Astrocyte (in vitro differentiated cells and primary cell): Measurements from ENCODE around the gene ACADSB. TPM values are rescaled to one million over a fixed set of nuclear protein-coding genes. Genes with fewer than 3 reads are reported as not detected.

Source experiments
- DNase-seq: peaks from one replicate; pipeline ENCODE4 v3.0.0-alpha.2; 2010; ENCODE audit warnings: low read depth
- FAIRE-seq: peaks from 2 replicates; lab custom pipeline; 2011; peaks lifted over from hg19 to GRCh38; lab: Jason Lieb, UNC
- H2AFZ ChIP-seq: 2 replicates; pipeline ENCODE4 v1.6.0; 2012; ENCODE audit warnings: low read depth, low read length, inconsistent platforms
- H3K27ac ChIP-seq: 2 replicates; pipeline ENCODE4 v1.5.1; 2011; ENCODE audit warnings: low read depth, low read length, inconsistent platforms
- H3K27me3 ChIP-seq: 2 replicates; pipeline ENCODE4 v1.6.0; 2011; ENCODE audit warnings: low read length, inconsistent platforms; ENCODE audit not compliant: insufficient read depth
- H3K36me3 ChIP-seq: 2 replicates; pipeline ENCODE4 v1.5.1; 2011; ENCODE audit warnings: low read length, inconsistent platforms; ENCODE audit not compliant: insufficient read depth
- H3K4me1 ChIP-seq: 2 replicates; pipeline ENCODE4 v1.5.1; 2011; ENCODE audit warnings: low read length, inconsistent platforms; ENCODE audit not compliant: insufficient read depth
- H3K4me2 ChIP-seq: 2 replicates; pipeline ENCODE4 v1.6.0; 2012; ENCODE audit warnings: low read length, inconsistent platforms
- H3K4me3 ChIP-seq: 2 replicates; pipeline ENCODE4 v1.5.1; 2011; ENCODE audit warnings: low read depth, mild to moderate bottlenecking, low read length, inconsistent platforms; ENCODE audit not compliant: insufficient read depth
- H3K79me2 ChIP-seq: 2 replicates; pipeline ENCODE4 v1.6.0; 2012; ENCODE audit warnings: mild to moderate bottlenecking, low read length, inconsistent platforms; ENCODE audit not compliant: insufficient read depth
- H3K9ac ChIP-seq: 2 replicates; pipeline ENCODE4 v1.6.0; 2012; ENCODE audit warnings: mild to moderate bottlenecking, low read length, inconsistent platforms
- H3K9me3 ChIP-seq: 2 replicates; pipeline ENCODE4 v1.5.1; 2012; ENCODE audit warnings: low read depth, mild to moderate bottlenecking, low read length, inconsistent platforms; ENCODE audit not compliant: insufficient read depth
- H4K20me1 ChIP-seq: 2 replicates; pipeline ENCODE4 v1.6.0; 2012; ENCODE audit warnings: low read length, inconsistent platforms; ENCODE audit not compliant: insufficient read depth
- H3K27ac Mint-ChIP-seq: one replicate; pipeline ENCODE4 v1.8.0; 2021; ENCODE audit warnings: mild to moderate bottlenecking, mixed read lengths; ENCODE audit not compliant: unreplicated experiment
- H3K27me3 Mint-ChIP-seq: one replicate; pipeline ENCODE4 v1.8.0; 2021; ENCODE audit warnings: low read depth, mixed read lengths; ENCODE audit not compliant: unreplicated experiment
- H3K36me3 Mint-ChIP-seq: one replicate; pipeline ENCODE4 v1.8.0; 2021; ENCODE audit warnings: low read depth, mixed read lengths; ENCODE audit not compliant: unreplicated experiment
- H3K4me1 Mint-ChIP-seq: one replicate; pipeline ENCODE4 v1.8.0; 2021; ENCODE audit warnings: low read depth, mixed read lengths; ENCODE audit not compliant: unreplicated experiment
- H3K4me3 Mint-ChIP-seq: one replicate; pipeline ENCODE4 v1.8.0; 2021; ENCODE audit warnings: mild to moderate bottlenecking, moderate library complexity, mixed read lengths; ENCODE audit not compliant: unreplicated experiment
- H3K9me3 Mint-ChIP-seq: one replicate; pipeline ENCODE4 v1.8.0; 2021; ENCODE audit warnings: mild to moderate bottlenecking, mixed read lengths; ENCODE audit not compliant: unreplicated experiment
- CTCF ChIP-seq: IDR thresholded peaks from 2 replicates; pipeline ENCODE4 v1.5.1; 2011; ENCODE audit warnings: low read depth, mild to moderate bottlenecking, inconsistent platforms, low read length, moderate library complexity; ENCODE audit not compliant: insufficient read depth
- EZH2 ChIP-seq: IDR thresholded peaks from 2 replicates; pipeline ENCODE4 v1.6.1; 2012; ENCODE audit warnings: mild to moderate bottlenecking, low read length, inconsistent platforms; ENCODE audit not compliant: insufficient read depth
- total RNA-seq: library from RNA; stranded (reverse); gene quantifications from 2 replicates; pipeline ENCODE4 v1.2.1, GENCODE V29; 2021

ACADSB gene
- total RNA-seq, 1 donor from 2014 or later = 10.0 TPM

DNA sequence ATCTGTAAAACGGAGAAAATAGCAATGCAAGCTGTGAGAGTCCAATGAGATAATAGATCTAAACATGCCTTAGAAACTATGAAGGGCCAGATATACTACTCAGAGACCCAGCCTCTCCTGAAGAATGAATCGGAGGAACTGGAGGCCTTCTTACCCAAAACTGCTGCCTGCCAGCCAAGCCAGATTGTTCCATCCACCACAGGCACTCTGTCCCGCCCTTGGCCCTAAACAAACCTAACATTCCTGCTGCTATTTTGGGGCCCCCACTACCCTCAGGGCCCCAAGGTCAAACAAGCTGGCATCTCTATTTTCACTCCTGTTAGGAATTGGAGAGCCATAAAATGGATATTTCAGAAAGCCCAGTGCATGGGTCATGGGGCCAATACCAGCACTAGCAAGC, 79.0 kb downstream of the ACADSB start:
- Mint-ChIP-seq H3K9me3 (no peaks in the 10 kb centered on the region), H3K4me3 (no peak overlapping the region), H3K4me1 (no peaks in the 10 kb centered on the region), H3K27me3 (peaks cover 34% of the 10 kb centered on the region), H3K36me3 (no peaks in the 10 kb centered on the region), H3K27ac (no peak overlapping the region)
- H3K4me2 ChIP-seq = no peak overlapping the region
- no peaks in the 10 kb centered on the region for H3K79me2 ChIP-seq
- DNase-seq = no peak
- no peaks in the 10 kb centered on the region for H3K4me1 ChIP-seq
- no peaks in the 10 kb centered on the region for H3K27me3 ChIP-seq
- no peak overlapping the region for H3K4me3 ChIP-seq
- FAIRE-seq = no peak
- no peaks in the 10 kb centered on the region for H3K36me3 ChIP-seq
- TF ChIP-seq EZH2 = no peak
- TF ChIP-seq CTCF = no peak
- H3K27ac ChIP-seq = no peak overlapping the region
- no peak overlapping the region for H3K9ac ChIP-seq
- no peaks in the 10 kb centered on the region for H3K9me3 ChIP-seq
- H4K20me1 ChIP-seq = no peaks in the 10 kb centered on the region
- no peak overlapping the region for H2AFZ ChIP-seq

GRCh38 chr10:123092635-123093414, 84.0 kb downstream of the ACADSB start:
- no peaks in the 10 kb centered on the region for H3K36me3 ChIP-seq
- Mint-ChIP-seq H3K9me3 (no peaks in the 10 kb centered on the region), H3K4me3 (no peak overlapping the region), H3K27me3 (peaks cover 50% of the 10 kb centered on the region), H3K4me1 (no peaks in the 10 kb centered on the region), H3K27ac (no peak overlapping the region), H3K36me3 (peaks cover 1% of the 10 kb centered on the region)
- no peak overlapping the region for H3K4me2 ChIP-seq
- no peaks in the 10 kb centered on the region for H3K27me3 ChIP-seq
- no peak overlapping the region for H3K4me3 ChIP-seq
- H3K4me1 ChIP-seq = no peaks in the 10 kb centered on the region
- no peak overlapping the region for H2AFZ ChIP-seq
- H3K9me3 ChIP-seq = no peaks in the 10 kb centered on the region
- H3K79me2 ChIP-seq = no peaks in the 10 kb centered on the region
- H4K20me1 ChIP-seq = no peaks in the 10 kb centered on the region
- no peak overlapping the region for H3K9ac ChIP-seq
- TF ChIP-seq EZH2 (no peak), CTCF (no peak)
- DNase-seq (no peak), FAIRE-seq (no peak)
- no peak overlapping the region for H3K27ac ChIP-seq

DNA sequence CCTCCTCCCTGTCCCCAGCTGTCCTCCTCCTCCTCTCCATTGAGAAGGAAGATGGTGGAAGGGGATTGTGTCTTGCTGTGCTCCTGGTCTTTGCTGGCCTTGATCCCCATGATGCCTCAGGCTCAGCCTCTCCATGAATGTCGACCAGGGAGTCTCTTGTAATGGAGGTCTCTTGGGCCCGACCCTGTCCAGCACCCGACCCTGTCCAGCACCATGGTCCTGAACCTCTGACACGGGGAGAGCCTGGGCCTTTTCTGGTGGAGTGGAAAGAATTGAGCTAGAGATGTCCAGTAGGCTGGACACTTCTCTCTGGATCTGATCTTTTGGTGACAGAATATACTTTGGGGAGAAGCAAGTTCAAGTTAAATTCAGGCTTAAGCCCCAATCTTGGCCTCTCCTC, 84.7 kb downstream of the ACADSB start:
- Mint-ChIP-seq H3K27me3 (peaks cover 50% of the 10 kb centered on the region), H3K4me1 (no peaks in the 10 kb centered on the region), H3K36me3 (peaks cover 1% of the 10 kb centered on the region), H3K27ac (no peak overlapping the region), H3K9me3 (no peaks in the 10 kb centered on the region), H3K4me3 (no peak overlapping the region)
- Histone ChIP-seq H3K9ac (no peak overlapping the region), H3K4me1 (no peaks in the 10 kb centered on the region), H2AFZ (no peak overlapping the region), H3K4me2 (no peak overlapping the region), H3K9me3 (no peaks in the 10 kb centered on the region), H4K20me1 (no peaks in the 10 kb centered on the region), H3K27ac (no peak overlapping the region), H3K27me3 (no peaks in the 10 kb centered on the region), H3K79me2 (no peaks in the 10 kb centered on the region), H3K36me3 (no peaks in the 10 kb centered on the region), H3K4me3 (no peak overlapping the region)
- no peak for FAIRE-seq
- no peak for DNase-seq
- TF ChIP-seq EZH2 (no peak), CTCF (no peak)
